ENCODE measurements around the gene KRCC1. TPM values are rescaled to one million over a fixed set of nuclear protein-coding genes. Genes with fewer than 3 reads are reported as not detected.
A peak's percentile ranks its signal among the peaks of the same experiment; 100 is the strongest.

Gene KRCC1
- total and polyA plus RNA-seq, 7 donors = 10.8 to 44.4 (median 20.1) TPM

GRCh38 chr2:88066543-88066942 is 11.0 kb upstream of the KRCC1 start:
- TF ChIP-seq CTCF (IDR thresholded peaks at IDR 0.05) = no peak
- WGBS, 3 donors = 24 to 38% (median 24%) methylated on average over 4 of the region's 4 CpGs
- no peaks in the 10 kb centered on the region for H3K36me3 ChIP-seq (ENCODE audit: insufficient read depth in 1 of 2, low read depth in 1 of 2)
- H3K27ac ChIP-seq = peak overlapping the region; percentile 95
- H3K4me1 ChIP-seq = peaks cover 13% of the 10 kb centered on the region
- intact Hi-C loops (cut with DNase I) = no loop called here
- no peaks in the 10 kb centered on the region for H3K27me3 ChIP-seq (ENCODE audit: insufficient read depth in 3 of 3, low read length in 2 of 3)
- peak; percentile 29 to 58 (median 54) for ATAC-seq
- DNase-seq = no peak
- H3K9me3 ChIP-seq = no peaks in the 10 kb centered on the region
- peak overlapping the region; percentile 72 for H3K4me3 ChIP-seq

GRCh38 chr2:88061295-88061694 is 5.7 kb upstream of the KRCC1 start:
- intact Hi-C loops (cut with DNase I) = loop anchor here in 1 of 2 donors (5.0 kb wide), 1 partner anchor 41 kb away; no protein-coding TSS in a partner anchor
- no peak for DNase-seq
- Histone ChIP-seq H3K27ac (no peak overlapping the region), H3K4me1 (peaks cover under 1% of the 10 kb centered on the region), H3K36me3 (ENCODE audit: insufficient read depth in 1 of 2, low read depth in 1 of 2) (no peaks in the 10 kb centered on the region), H3K9me3 (no peaks in the 10 kb centered on the region), H3K27me3 (ENCODE audit: insufficient read depth in 3 of 3, low read length in 2 of 3) (no peaks in the 10 kb centered on the region), H3K4me3 (no peak overlapping the region)
- WGBS, 3 donors = 81 to 95% (median 90%) methylated on average over 3 of the region's 3 CpGs
- no peak for ATAC-seq
- TF ChIP-seq CTCF (IDR thresholded peaks at IDR 0.05) = no peak

- no peak for DNase-seq
- 61 to 88% (median 62%) methylated on average over 2 of the region's 2 CpGs for WGBS, 3 donors
- Histone ChIP-seq H3K4me1 (peaks cover 4% of the 10 kb centered on the region), H3K36me3 (ENCODE audit: insufficient read depth in 1 of 2, low read depth in 1 of 2) (no peaks in the 10 kb centered on the region), H3K27me3 (ENCODE audit: insufficient read depth in 3 of 3, low read length in 2 of 3) (no peaks in the 10 kb centered on the region), H3K9me3 (no peaks in the 10 kb centered on the region), H3K4me3 (no peak overlapping the region), H3K27ac (no peak overlapping the region)
- TF ChIP-seq CTCF (IDR thresholded peaks at IDR 0.05) = no peak
- ATAC-seq = no peak
- intact Hi-C loops (cut with DNase I) = loop anchor here in 1 of 2 donors (1.0 to 5.0 kb wide), 2 partner anchors 41 to 99 kb away; no protein-coding TSS in a partner anchor
Observed at GRCh38 chr2:88060907-88061275, 5.3 kb upstream of the KRCC1 start.

- no peaks in the 10 kb centered on the region for H3K9me3 ChIP-seq
- peaks cover 5% of the 10 kb centered on the region for H3K4me1 ChIP-seq
- intact Hi-C loops (cut with DNase I) = loop anchor here (1.0 to 5.0 kb wide), 5 partner anchors 37 to 127 kb away; no protein-coding TSS in a partner anchor
- no peak overlapping the region for H3K4me3 ChIP-seq
- ATAC-seq (peak; percentile 51 to 66 (median 60)), DNase-seq (no peak)
- 40 to 54% (median 40%) methylated on average over 5 of the region's 5 CpGs for WGBS, 3 donors
- H3K36me3 ChIP-seq (ENCODE audit: insufficient read depth in 1 of 2, low read depth in 1 of 2) = no peaks in the 10 kb centered on the region
- H3K27me3 ChIP-seq (ENCODE audit: insufficient read depth in 3 of 3, low read length in 2 of 3) = no peaks in the 10 kb centered on the region
- no peak overlapping the region for H3K27ac ChIP-seq
- peak; percentile 84 for TF ChIP-seq CTCF (IDR thresholded peaks at IDR 0.05)
Observed at GRCh38 chr2:88059979-88060906, 4.7 kb upstream of the KRCC1 start.
